Measurements from ENCODE around the gene NBPF3. TPM values are rescaled to one million over a fixed set of nuclear protein-coding genes. Genes with fewer than 3 reads are reported as not detected.
A peak's percentile ranks its signal among the peaks of the same experiment; 100 is the strongest.

NBPF3 gene
- total RNA-seq, 1 donor from 2014 or later, result 11.2 TPM

- DNase-seq (ENCODE audit: low spot score), result peak; percentile 37
These were observed 54.3 kb downstream of the NBPF3 start for GRCh38 chr1:21494196-21494595.

- DNase-seq (ENCODE audit: low spot score), result peak; percentile 65
These were observed 55.4 kb downstream of the NBPF3 start for GRCh38 chr1:21495225-21495820.

- DNase-seq (ENCODE audit: low spot score), result no peak
These were observed 56.1 kb downstream of the NBPF3 start for GRCh38 chr1:21496063-21496462.

GRCh38 chr1:21496886-21497285, 56.9 kb downstream of the NBPF3 start:
- DNase-seq (ENCODE audit: low spot score), result peak; percentile 80

GRCh38 chr1:21497466-21498061, 57.6 kb downstream of the NBPF3 start:
- DNase-seq (ENCODE audit: low spot score), result peak; percentile 51

- DNase-seq (ENCODE audit: low spot score), result peak; percentile 2
These were observed 59.5 kb downstream of the NBPF3 start for GRCh38 chr1:21499283-21499950.

GRCh38 chr1:21503706-21504377, 63.9 kb downstream of the NBPF3 start:
- no peak for DNase-seq (ENCODE audit: low spot score)

GRCh38 chr1:21506804-21507203, 66.9 kb downstream of the NBPF3 start:
- no peak for DNase-seq (ENCODE audit: low spot score)

- DNase-seq (ENCODE audit: low spot score), result no peak
These were observed 67.8 kb downstream of the NBPF3 start for GRCh38 chr1:21507511-21508270.

- peak; percentile 94 for DNase-seq (ENCODE audit: low spot score)
These were observed 68.8 kb downstream of the NBPF3 start for GRCh38 chr1:21508580-21509350.

- DNase-seq (ENCODE audit: low spot score), result no peak
These were observed 69.6 kb downstream of the NBPF3 start, which contains the start of gene ALPL for GRCh38 chr1:21509351-21510112. ALPL (plus strand) TSS chr1:21509423; CDS start chr1:21554082, 44,659 bp downstream.

GRCh38 chr1:21510113-21510493, 70.2 kb downstream of the NBPF3 start:
- no peak for DNase-seq (ENCODE audit: low spot score)

- no peak for DNase-seq (ENCODE audit: low spot score)
These were observed 71.1 kb downstream of the NBPF3 start for GRCh38 chr1:21510885-21511578.

GRCh38 chr1:21511579-21512522, 71.9 kb downstream of the NBPF3 start:
- no peak for DNase-seq (ENCODE audit: low spot score)

- DNase-seq (ENCODE audit: low spot score), result no peak
These were observed 74.3 kb downstream of the NBPF3 start for GRCh38 chr1:21514245-21514644.

- no peak for DNase-seq (ENCODE audit: low spot score)
These were observed 77.2 kb downstream of the NBPF3 start for GRCh38 chr1:21517161-21517589.

- DNase-seq (ENCODE audit: low spot score), result no peak
These were observed 77.9 kb downstream of the NBPF3 start for GRCh38 chr1:21517660-21518480.
